B cell (primary cell): ENCODE data around the gene CFL2. TPM values are rescaled to one million over a fixed set of nuclear protein-coding genes. Genes with fewer than 3 reads are reported as not detected.

Source experiments
- ATAC-seq: fragments of 200-7000 bp; cut with Tn5 transposase; one replicate; pipeline ENCODE4 v1.10.0; 2021; ENCODE audit warnings: low read depth, mild to moderate bottlenecking, moderate number of reproducible peaks, moderate library complexity
- CTCF ChIA-PET: fragments of 350-600 bp; sonication (Branson Sonifier 250); formaldehyde crosslinking; loops from one replicate; lab custom pipeline; 2021; ENCODE audit warnings: antibody characterized with exemption, inconsistent platforms; lab: Charles Lee
- POLR2A ChIA-PET: fragments of 350-600 bp; sonication (Branson Sonifier 250); formaldehyde crosslinking; loops from one replicate; lab custom pipeline; 2021; ENCODE audit warnings: antibody characterized with exemption; lab: Charles Lee
- DNase-seq: peaks from one replicate; pipeline ENCODE4 v3.0.0; 2013
- H2AFZ ChIP-seq: 2 replicates; pipeline ENCODE4 v1.6.1; 2012; ENCODE audit warnings: mild to moderate bottlenecking, low read depth, low read length; ENCODE audit not compliant: insufficient read depth, poor library complexity, severe bottlenecking
- H3K27ac ChIP-seq, 2 donors: 1 replicate in 1 of 2; 2 replicates in 1 of 2; pipeline ENCODE4 v1.5.1; 2012 to 2013; ENCODE audit warnings: low read length in 2 of 2, mild to moderate bottlenecking in 2 of 2, moderate library complexity in 1 of 2
- H3K27me3 ChIP-seq, 4 experiments: fragments of 200-600 bp in 1 of 4; sonication (generic) in 1 of 4; replicated peaks in 1 of 4; 1 replicate in 2 of 4; 2 replicates in 2 of 4; pipeline versions ENCODE4 v1.6.1 to v1.7.0; 2013 to 2016; ENCODE audit warnings: low read length in 3 of 4, mild to moderate bottlenecking in 2 of 4, mixed read lengths in 1 of 4, moderate library complexity in 1 of 4; ENCODE audit not compliant: insufficient read depth in 4 of 4, control insufficient read depth in 3 of 4; ENCODE audit errors: control extremely low read depth in 1 of 4
- H3K36me3 ChIP-seq, 2 experiments: replicated peaks in 1 of 2; 1 replicate in 1 of 2; 2 replicates in 1 of 2; pipeline versions ENCODE4 v1.6.1 to v1.7.1; 2013; ENCODE audit warnings: low read length in 1 of 2; ENCODE audit not compliant: insufficient read depth in 2 of 2, control insufficient read depth in 1 of 2; ENCODE audit errors: control extremely low read depth in 1 of 2, extremely low read depth in 1 of 2
- H3K4me1 ChIP-seq, 2 donors: fragments of 200-600 bp in 1 of 2; sonication (generic) in 1 of 2; 1 replicate in 1 of 2; 2 replicates in 1 of 2; pipeline versions ENCODE4 v1.5.1 to v1.6.1; 2013 to 2017; ENCODE audit warnings: low read length in 2 of 2; ENCODE audit not compliant: control insufficient read depth in 2 of 2, insufficient read depth in 2 of 2
- H3K4me2 ChIP-seq: replicated peaks from 2 replicates; pipeline ENCODE3; 2012; ENCODE audit warnings: mild to moderate bottlenecking, low read depth, low read length; ENCODE audit not compliant: poor library complexity, severe bottlenecking
- H3K4me3 ChIP-seq, 5 experiments: fragments of 200-600 bp in 1 of 5; sonication (generic) in 1 of 5; 1 replicate in 3 of 5; 2 replicates in 2 of 5; pipeline versions ENCODE4 v1.5.1 to v1.7.0; 2011 to 2016; ENCODE audit warnings: low read length in 4 of 5, mild to moderate bottlenecking in 4 of 5, low read depth in 2 of 5, control low read depth in 1 of 5, moderate library complexity in 1 of 5; ENCODE audit not compliant: insufficient read depth in 1 of 5; ENCODE audit errors: control extremely low read depth in 1 of 5, extremely low read depth in 1 of 5
- H3K79me2 ChIP-seq: fragments of 200-600 bp; sonication (generic); one replicate; pipeline ENCODE4 v1.6.0; 2016; ENCODE audit warnings: low read length; ENCODE audit not compliant: control insufficient read depth, insufficient read depth
- H3K9ac ChIP-seq: fragments of 200-600 bp; sonication (generic); 2 replicates; pipeline ENCODE4 v1.6.1; 2017; ENCODE audit warnings: mild to moderate bottlenecking, low read length, moderate library complexity
- H3K9me3 ChIP-seq, 3 donors: one replicate each; pipeline versions ENCODE4 v1.6.1 to v1.7.1; 2013; ENCODE audit warnings: low read length in 2 of 3; ENCODE audit not compliant: control insufficient read depth in 2 of 3, insufficient read depth in 1 of 3; ENCODE audit errors: control extremely low read depth in 1 of 3
- H4K20me1 ChIP-seq: 2 replicates; pipeline ENCODE4 v1.6.0; 2012; ENCODE audit warnings: mild to moderate bottlenecking, low read length; ENCODE audit not compliant: insufficient read depth, control insufficient read depth, poor library complexity, severe bottlenecking
- H3K27ac Mint-ChIP-seq: one replicate; pipeline ENCODE4 v1.8.0; 2021; ENCODE audit warnings: mixed read lengths
- H3K27me3 Mint-ChIP-seq: one replicate; pipeline ENCODE4 v1.8.0; 2021; ENCODE audit warnings: mixed read lengths
- H3K4me1 Mint-ChIP-seq: one replicate; pipeline ENCODE4 v1.8.0; 2021; ENCODE audit warnings: mixed read lengths
- H3K4me3 Mint-ChIP-seq: one replicate; pipeline ENCODE4 v1.8.0; 2021; ENCODE audit warnings: mixed read lengths
- H3K9me3 Mint-ChIP-seq: one replicate; pipeline ENCODE4 v1.8.0; 2022; ENCODE audit warnings: mixed read lengths; ENCODE audit not compliant: insufficient read depth
- CTCF ChIP-seq: fragments of 200-600 bp; IDR thresholded peaks from one replicate; pipeline ENCODE4 v1.8.0; 2022; ENCODE audit warnings: antibody characterized with exemption, mild to moderate bottlenecking
- EZH2 ChIP-seq: IDR thresholded peaks from 2 replicates; pipeline ENCODE4 v1.6.1; 2012; ENCODE audit warnings: borderline replicate concordance, low read depth, mild to moderate bottlenecking, moderate library complexity, low read length; ENCODE audit not compliant: insufficient read depth, poor library complexity, severe bottlenecking
- WGBS: methylation state at CpG from one replicate; pipeline ENCODE4 v1.1.5; 2013; ENCODE audit warnings: missing lambda C conversion rate; ENCODE audit not compliant: insufficient coverage; 5-methylcytosine and 5-hydroxymethylcytosine counted together
- intact Hi-C: fragments of 100-400 bp; cut with micrococcal nuclease; formaldehyde crosslinking; loops from one replicate; pipeline ENCODE4 v1.10.0; 2022
- polyA plus RNA-seq: library from polyadenylated mRNA; depleted of rRNA; stranded (reverse); fragments of >200 nt; gene quantifications from 2 replicates; pipeline ENCODE4 v1.2.3, GENCODE V29; 2012
- total RNA-seq, 2 donors: library from RNA; stranded (reverse); fragments of 120-200 nt in 1 of 2; gene quantifications; 1 replicate in 1 of 2; 2 replicates in 1 of 2; pipeline versions ENCODE4 v1.2.3 to v1.2.4, GENCODE V29; 2013 to 2022

Gene CFL2
- total and polyA plus RNA-seq, 2 donors (not counting 1 experiment from before 2014, with no cell fraction given), result 9.6 to 21.9 TPM

DNA sequence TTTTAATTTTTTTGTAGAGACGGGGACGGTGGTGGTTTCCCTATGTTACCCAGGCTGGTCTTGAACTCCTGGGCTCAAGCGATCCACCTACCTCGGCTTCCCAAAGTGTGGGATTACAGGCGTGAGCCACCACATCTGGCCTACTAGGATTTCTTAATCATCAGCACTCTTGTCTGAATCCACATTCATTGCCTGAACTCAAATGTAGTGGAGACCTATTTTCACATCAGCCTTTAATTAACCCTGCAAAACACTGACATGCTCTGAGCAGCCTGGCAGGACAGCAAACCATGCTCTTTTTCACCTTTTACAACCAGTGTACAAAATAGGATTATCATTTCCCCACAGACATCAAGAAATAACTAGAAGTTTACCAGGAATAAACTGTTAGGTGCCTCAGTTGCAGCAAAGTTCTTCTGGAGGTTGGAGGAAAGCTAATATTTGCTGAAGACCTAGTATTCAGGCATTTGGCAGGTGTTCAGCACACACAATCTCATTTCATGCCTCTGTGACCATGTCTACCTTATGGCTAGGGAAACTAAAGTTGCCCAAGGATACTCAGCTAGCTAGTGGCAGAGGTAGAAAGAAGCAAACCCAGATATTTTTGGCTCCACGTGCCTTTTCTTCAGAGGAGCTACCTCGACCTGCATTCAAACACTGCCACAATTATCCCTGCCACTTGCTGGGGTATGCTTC lies 37.7 kb downstream of the CFL2 start:
- POLR2A ChIA-PET, result interaction anchor here (0.6 to 1.1 kb wide), 2 partner anchors 15 to 40 kb away, joined by 9 to 10 read pairs; no protein-coding TSS in a partner anchor
- Histone ChIP-seq H3K4me3 (no peak overlapping the region), H3K4me1 (no peaks in the 10 kb centered on the region), H3K36me3 (no peaks in the 10 kb centered on the region), H3K27me3 (no peaks in the 10 kb centered on the region), H3K9ac (no peak overlapping the region), H3K79me2 (no peaks in the 10 kb centered on the region), H4K20me1 (no peaks in the 10 kb centered on the region), H3K4me2 (no peak overlapping the region), H2AFZ (no peak overlapping the region), H3K9me3 (no peaks in the 10 kb centered on the region), H3K27ac (no peak overlapping the region)
- Mint-ChIP-seq H3K9me3 (no peaks in the 10 kb centered on the region), H3K27me3 (no peaks in the 10 kb centered on the region), H3K27ac (no peak overlapping the region), H3K4me3 (no peak overlapping the region), H3K4me1 (no peaks in the 10 kb centered on the region)
- WGBS, result 100% methylated on average over 2 of the region's 7 CpGs
- intact Hi-C loops, result no loop called here
- no peak for TF ChIP-seq EZH2
- TF ChIP-seq CTCF, result no peak
- CTCF ChIA-PET, result interaction anchor here (10.2 kb wide), 1 partner anchor 48 kb away, joined by 157 read pairs; no protein-coding TSS in a partner anchor
- DNase-seq, result no peak
- ATAC-seq, result no peak

DNA sequence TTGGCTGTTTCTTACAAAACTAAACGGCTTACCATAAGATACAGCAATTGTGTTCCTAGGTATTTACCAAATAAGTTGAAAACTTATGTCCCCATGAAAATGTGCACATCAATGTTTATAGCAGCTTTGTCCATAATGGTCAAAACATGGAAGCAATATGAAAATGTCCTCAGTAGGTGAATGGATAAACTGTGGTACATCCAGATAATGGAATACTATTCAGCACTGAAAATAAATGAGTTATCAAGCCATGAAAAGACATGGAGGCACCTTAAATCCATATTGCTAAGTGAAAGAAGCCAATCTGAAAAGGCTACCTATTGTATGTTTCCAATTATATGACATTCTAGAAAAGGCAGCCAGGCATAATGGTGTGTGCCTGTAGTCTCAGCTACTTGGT lies 40.7 kb downstream of the CFL2 start:
- Mint-ChIP-seq H3K27ac (no peak overlapping the region), H3K27me3 (no peaks in the 10 kb centered on the region), H3K4me3 (no peak overlapping the region), H3K4me1 (no peaks in the 10 kb centered on the region), H3K9me3 (no peaks in the 10 kb centered on the region)
- H3K4me2 ChIP-seq, result no peak overlapping the region
- H2AFZ ChIP-seq, result no peak overlapping the region
- no peak overlapping the region for H3K9ac ChIP-seq
- no peak overlapping the region for H3K27ac ChIP-seq
- no peak overlapping the region for H3K4me3 ChIP-seq
- no peak for TF ChIP-seq EZH2
- TF ChIP-seq CTCF, result no peak
- H3K4me1 ChIP-seq, result no peaks in the 10 kb centered on the region
- intact Hi-C loops, result no loop called here
- no CpG with 5 or more reads among the region's 1 CpG for WGBS
- DNase-seq, result no peak
- H3K79me2 ChIP-seq, result no peaks in the 10 kb centered on the region
- H3K27me3 ChIP-seq, result no peaks in the 10 kb centered on the region
- POLR2A ChIA-PET, result no interaction called here
- CTCF ChIA-PET, result interaction anchor here (1.0 to 10.2 kb wide), 11 partner anchors 13 to 748 kb away, joined by 5 to 157 read pairs (median 8); partner anchors contain the start of gene CFL2
- no peak for ATAC-seq
- no peaks in the 10 kb centered on the region for H3K36me3 ChIP-seq
- no peaks in the 10 kb centered on the region for H4K20me1 ChIP-seq
- H3K9me3 ChIP-seq, result no peaks in the 10 kb centered on the region
